Immature natural killer cell (primary cell): ENCODE measurements around the gene PIP4K2A. TPM values are rescaled to one million over a fixed set of nuclear protein-coding genes. Genes with fewer than 3 reads are reported as not detected.

ENCODE experiments used
- DNase-seq, 3 donors: peaks; one replicate each; pipeline ENCODE4 v3.0.0; 2022; ENCODE audit warnings: mixed read lengths in 1 of 3
- H3K27ac Mint-ChIP-seq, 6 donors: one replicate each; pipeline ENCODE4 v1.8.0; 2020; ENCODE audit warnings: mixed read lengths in 6 of 6, mild to moderate bottlenecking in 5 of 6, inconsistent platforms in 4 of 6, moderate library complexity in 3 of 6
- H3K27me3 Mint-ChIP-seq, 3 donors: one replicate each; pipeline ENCODE4 v1.8.0; 2020 to 2021; ENCODE audit warnings: low read depth in 3 of 3, mild to moderate bottlenecking in 3 of 3, mixed read lengths in 3 of 3, moderate library complexity in 3 of 3, inconsistent platforms in 1 of 3
- H3K36me3 Mint-ChIP-seq, 3 donors: one replicate each; pipeline ENCODE4 v1.8.0; 2020; ENCODE audit warnings: mixed read lengths in 3 of 3, inconsistent platforms in 2 of 3, mild to moderate bottlenecking in 2 of 3
- H3K4me1 Mint-ChIP-seq, 2 donors: one replicate each; pipeline ENCODE4 v1.8.0; 2020; ENCODE audit warnings: inconsistent platforms in 2 of 2, mild to moderate bottlenecking in 2 of 2, mixed read lengths in 2 of 2, moderate library complexity in 1 of 2
- H3K4me3 Mint-ChIP-seq, 5 donors: one replicate each; pipeline ENCODE4 v1.8.0; 2020; ENCODE audit warnings: mild to moderate bottlenecking in 5 of 5, mixed read lengths in 5 of 5, inconsistent platforms in 3 of 5, moderate library complexity in 3 of 5
- H3K9me3 Mint-ChIP-seq, 6 donors: one replicate each; pipeline ENCODE4 v1.8.0; 2020; ENCODE audit warnings: mild to moderate bottlenecking in 6 of 6, mixed read lengths in 6 of 6, inconsistent platforms in 4 of 6, moderate library complexity in 3 of 6
- polyA plus RNA-seq, 3 donors: library from polyadenylated mRNA; unstranded; fragments of 300-500 nt; fragmentation: Illumina TruSeq; gene quantifications; one replicate each; pipeline ENCODE4 v1.2.3, GENCODE V29; 2021

PIP4K2A gene
- polyA plus RNA-seq, 3 donors from 2014 or later: 62.9 to 138 (median 80.3) TPM

DNA sequence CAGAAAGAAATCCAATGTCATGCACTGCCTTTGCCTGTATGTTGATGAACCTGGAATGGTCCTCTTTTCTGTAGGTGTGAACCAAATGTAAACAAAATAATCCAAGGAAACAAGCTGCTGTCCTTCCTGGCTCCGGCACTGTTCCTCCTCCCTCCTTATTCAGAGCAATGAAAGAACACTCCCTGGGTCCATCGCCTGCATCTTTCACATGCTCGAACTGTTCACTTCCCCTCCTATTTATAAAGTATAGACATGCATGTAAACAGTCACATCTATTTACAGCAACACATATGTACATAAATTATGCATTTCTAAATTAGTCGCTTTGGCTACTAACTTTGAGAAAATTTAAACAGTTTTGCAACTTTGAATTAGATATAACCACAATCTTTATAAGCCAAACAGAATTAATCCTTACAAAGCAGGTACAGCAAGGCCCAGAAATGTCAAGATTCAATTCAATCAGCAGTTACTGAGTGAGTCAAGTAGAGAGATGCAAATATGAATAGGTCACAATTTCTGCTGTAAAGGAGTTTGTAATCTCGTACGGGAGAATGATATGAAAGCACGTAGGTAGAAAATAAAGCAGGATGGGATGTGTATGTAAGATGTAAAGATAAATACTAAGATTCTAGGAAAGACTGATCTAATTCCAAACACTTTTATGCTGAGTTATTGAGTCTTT, 162.6 kb downstream of the PIP4K2A start:
- no peak for DNase-seq
- Mint-ChIP-seq H3K9me3 (no peaks in the 10 kb centered on the region), H3K4me1 (peaks cover 29 to 52% of the 10 kb centered on the region in 2 donors), H3K4me3 (no peak overlapping the region), H3K27me3 (peaks cover 0 to 15% (median 4%) of the 10 kb centered on the region in 3 donors), H3K36me3 (peaks cover 15 to 47% (median 32%) of the 10 kb centered on the region in 3 donors), H3K27ac (peak overlapping the region; percentile 68 to 88 (median 82))

GRCh38 chr10:22550732-22551131, 163.6 kb downstream of the PIP4K2A start:
- no peak overlapping the region for H3K4me3 Mint-ChIP-seq
- peak; percentile 62 to 72 (median 66) for DNase-seq
- peaks cover 0 to 18% (median 7%) of the 10 kb centered on the region in 3 donors for H3K27me3 Mint-ChIP-seq
- peaks cover 15 to 55% (median 37%) of the 10 kb centered on the region in 3 donors for H3K36me3 Mint-ChIP-seq
- H3K4me1 Mint-ChIP-seq: peaks cover 29 to 57% of the 10 kb centered on the region in 2 donors
- peak overlapping the region; percentile 68 to 88 (median 82) for H3K27ac Mint-ChIP-seq
- H3K9me3 Mint-ChIP-seq: no peaks in the 10 kb centered on the region

DNA sequence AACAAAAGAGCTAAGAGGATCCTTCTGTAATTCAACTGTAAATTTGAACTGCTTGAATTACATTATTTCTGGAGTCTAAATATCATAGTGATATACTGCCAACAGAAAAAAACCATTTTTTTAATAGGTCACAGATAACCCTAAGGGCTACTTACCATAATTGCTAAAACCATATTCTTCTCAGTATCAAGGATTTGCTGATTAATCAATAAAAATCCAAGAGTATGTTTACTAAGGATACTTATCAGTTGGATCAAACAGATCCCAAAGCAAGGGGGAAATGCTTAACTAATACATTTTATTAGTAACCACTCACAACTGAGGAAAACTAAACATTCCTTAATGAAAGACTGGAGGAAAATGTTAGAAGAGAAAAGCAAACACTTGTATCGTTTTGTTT, 166.0 kb downstream of the PIP4K2A start:
- H3K27me3 Mint-ChIP-seq: peaks cover 3 to 27% (median 11%) of the 10 kb centered on the region in 3 donors
- peaks cover 15 to 62% (median 40%) of the 10 kb centered on the region in 3 donors for H3K36me3 Mint-ChIP-seq
- H3K9me3 Mint-ChIP-seq: no peaks in the 10 kb centered on the region
- peaks cover 42 to 76% of the 10 kb centered on the region in 2 donors for H3K4me1 Mint-ChIP-seq
- H3K4me3 Mint-ChIP-seq: no peak overlapping the region
- H3K27ac Mint-ChIP-seq: peak overlapping the region in 4 of 6 donors; percentile 4 to 59 (median 12)
- DNase-seq: no peak

DNA sequence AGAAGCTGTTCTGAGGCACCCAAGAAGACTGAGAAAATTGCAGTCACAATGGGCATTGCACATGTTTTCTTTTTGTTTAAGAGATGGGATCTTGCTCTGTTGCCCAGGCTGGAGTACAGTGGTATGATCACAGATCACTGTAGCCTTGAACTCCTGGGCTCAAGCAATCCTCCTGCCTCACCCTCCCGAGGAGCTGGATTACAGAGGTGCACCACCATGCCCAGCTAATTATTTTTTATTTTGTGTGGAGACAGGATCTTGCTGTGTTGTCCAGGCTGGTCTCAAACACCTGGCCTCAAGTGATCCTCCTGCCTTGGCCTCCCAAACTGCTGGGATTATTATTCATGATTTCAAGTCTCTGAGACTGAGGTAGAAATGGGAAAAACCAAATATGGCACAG, 168.7 kb downstream of the PIP4K2A start:
- Mint-ChIP-seq H3K9me3 (no peaks in the 10 kb centered on the region), H3K4me1 (peaks cover 27 to 70% of the 10 kb centered on the region in 2 donors), H3K36me3 (peaks cover 19 to 62% (median 46%) of the 10 kb centered on the region in 3 donors), H3K27me3 (peaks cover 4 to 42% (median 10%) of the 10 kb centered on the region in 3 donors), H3K4me3 (no peak overlapping the region), H3K27ac (peak overlapping the region; percentile 4 to 73 (median 52))
- no peak for DNase-seq

- peaks cover 23 to 63% (median 46%) of the 10 kb centered on the region in 3 donors for H3K36me3 Mint-ChIP-seq
- H3K27ac Mint-ChIP-seq: peak overlapping the region; percentile 57 to 88 (median 84)
- H3K27me3 Mint-ChIP-seq: peaks cover 6 to 45% (median 16%) of the 10 kb centered on the region in 3 donors
- H3K4me1 Mint-ChIP-seq: peaks cover 26 to 73% of the 10 kb centered on the region in 2 donors
- peak overlapping the region in 3 of 5 donors; percentile 12 to 14 (median 12) for H3K4me3 Mint-ChIP-seq
- no peak for DNase-seq
- no peaks in the 10 kb centered on the region for H3K9me3 Mint-ChIP-seq
Measured at GRCh38 chr10:22544325-22545068, 169.9 kb downstream of the PIP4K2A start.

GRCh38 chr10:22542773-22543172, 171.6 kb downstream of the PIP4K2A start:
- peaks cover 30 to 76% of the 10 kb centered on the region in 2 donors for H3K4me1 Mint-ChIP-seq
- no peak for DNase-seq
- peak overlapping the region in 1 of 5 donors; percentile 47 for H3K4me3 Mint-ChIP-seq
- peaks cover 6 to 39% (median 18%) of the 10 kb centered on the region in 3 donors for H3K27me3 Mint-ChIP-seq
- no peaks in the 10 kb centered on the region for H3K9me3 Mint-ChIP-seq
- peak overlapping the region in 4 of 6 donors; percentile 58 to 82 (median 61) for H3K27ac Mint-ChIP-seq
- peaks cover 28 to 66% (median 44%) of the 10 kb centered on the region in 3 donors for H3K36me3 Mint-ChIP-seq

- Mint-ChIP-seq H3K27me3 (peaks cover 6 to 44% (median 18%) of the 10 kb centered on the region in 3 donors), H3K4me1 (peaks cover 30 to 71% of the 10 kb centered on the region in 2 donors), H3K9me3 (no peaks in the 10 kb centered on the region), H3K27ac (peak overlapping the region; percentile 28 to 92 (median 74)), H3K36me3 (peaks cover 30 to 64% (median 43%) of the 10 kb centered on the region in 3 donors), H3K4me3 (no peak overlapping the region)
- DNase-seq: no peak
Measured at GRCh38 chr10:22541900-22542299, 172.5 kb downstream of the PIP4K2A start.

DNA sequence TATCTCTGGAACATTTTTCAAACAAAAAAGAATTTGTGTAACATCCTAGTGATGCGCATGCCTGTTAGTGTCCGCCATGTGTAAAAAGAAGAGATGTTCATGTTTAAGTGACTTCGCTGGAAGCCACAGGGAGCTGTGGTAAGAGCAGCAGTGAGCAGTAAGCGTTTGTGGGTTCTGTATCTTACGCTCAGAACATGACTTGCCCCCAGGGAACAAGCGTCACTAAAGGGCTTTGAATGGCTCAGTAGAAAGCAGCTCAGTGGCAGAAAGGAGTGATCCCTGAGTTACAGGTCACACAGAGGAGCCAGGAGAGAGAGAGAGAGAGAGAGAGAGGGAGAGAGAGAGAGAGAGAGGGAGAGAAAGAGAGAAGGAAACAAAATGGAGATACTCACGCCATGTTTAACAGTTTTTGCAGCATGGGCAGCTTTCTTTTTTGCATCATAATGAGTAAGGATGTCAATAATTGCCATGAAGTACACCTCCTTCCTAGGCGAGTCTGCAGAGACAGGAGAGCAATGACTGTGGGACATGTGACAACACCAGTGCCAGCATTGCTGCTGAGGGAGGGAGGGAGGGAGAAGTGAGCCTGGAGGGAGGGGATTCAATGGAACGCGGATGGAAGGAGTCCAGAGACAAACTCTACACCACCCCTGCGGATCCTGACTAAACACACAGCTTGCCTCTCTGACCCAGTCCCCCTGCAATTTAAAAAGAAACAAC, 174.6 kb downstream of the PIP4K2A start:
- peaks cover 21 to 77% of the 10 kb centered on the region in 2 donors for H3K4me1 Mint-ChIP-seq
- DNase-seq: no peak
- peak overlapping the region; percentile 73 to 92 (median 82) for H3K27ac Mint-ChIP-seq
- no peaks in the 10 kb centered on the region for H3K9me3 Mint-ChIP-seq
- peaks cover 5 to 44% (median 17%) of the 10 kb centered on the region in 3 donors for H3K27me3 Mint-ChIP-seq
- peaks cover 46 to 73% (median 54%) of the 10 kb centered on the region in 3 donors for H3K36me3 Mint-ChIP-seq
- peak overlapping the region in 1 of 5 donors; percentile 46 for H3K4me3 Mint-ChIP-seq

- Mint-ChIP-seq H3K36me3 (peaks cover 51 to 73% (median 57%) of the 10 kb centered on the region in 3 donors), H3K9me3 (no peaks in the 10 kb centered on the region), H3K4me3 (no peak overlapping the region), H3K4me1 (peaks cover 13 to 75% of the 10 kb centered on the region in 2 donors), H3K27me3 (peaks cover 9 to 40% (median 15%) of the 10 kb centered on the region in 3 donors), H3K27ac (peak overlapping the region in 3 of 6 donors; percentile 49 to 67 (median 56))
- DNase-seq: no peak
Measured at GRCh38 chr10:22537810-22538209, 176.6 kb downstream of the PIP4K2A start.

DNA sequence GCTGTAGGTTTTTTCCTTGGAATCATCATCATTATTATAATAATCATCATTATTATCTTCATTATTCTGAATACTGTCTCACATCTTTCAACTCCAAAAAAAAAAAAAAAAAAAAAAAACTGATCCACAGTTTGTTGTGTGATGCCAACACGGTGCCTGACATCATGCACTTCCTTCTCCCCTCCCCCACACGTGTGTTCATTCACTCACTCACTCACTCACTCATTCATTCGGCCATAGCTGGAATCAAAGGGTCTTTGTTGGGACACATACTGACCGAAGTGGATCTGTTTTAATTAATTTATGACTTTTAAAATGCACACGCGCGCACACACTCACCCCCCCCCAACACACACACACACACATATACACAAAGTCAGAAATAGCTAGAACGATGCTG, 177.8 kb downstream of the PIP4K2A start:
- Mint-ChIP-seq H3K4me1 (peaks cover 11 to 69% of the 10 kb centered on the region in 2 donors), H3K36me3 (peaks cover 47 to 64% (median 48%) of the 10 kb centered on the region in 3 donors), H3K4me3 (no peak overlapping the region), H3K9me3 (no peaks in the 10 kb centered on the region), H3K27me3 (peaks cover 8 to 33% (median 14%) of the 10 kb centered on the region in 3 donors), H3K27ac (peak overlapping the region in 4 of 6 donors; percentile 3 to 77 (median 66))
- DNase-seq: no peak

GRCh38 chr10:22534849-22535604, 179.4 kb downstream of the PIP4K2A start:
- Mint-ChIP-seq H3K4me1 (peaks cover 8 to 69% of the 10 kb centered on the region in 2 donors), H3K4me3 (no peak overlapping the region), H3K27ac (peak overlapping the region; percentile 24 to 67 (median 54)), H3K36me3 (peaks cover 43 to 57% (median 43%) of the 10 kb centered on the region in 3 donors), H3K27me3 (peaks cover 9 to 34% (median 12%) of the 10 kb centered on the region in 3 donors), H3K9me3 (no peaks in the 10 kb centered on the region)
- no peak for DNase-seq

DNA sequence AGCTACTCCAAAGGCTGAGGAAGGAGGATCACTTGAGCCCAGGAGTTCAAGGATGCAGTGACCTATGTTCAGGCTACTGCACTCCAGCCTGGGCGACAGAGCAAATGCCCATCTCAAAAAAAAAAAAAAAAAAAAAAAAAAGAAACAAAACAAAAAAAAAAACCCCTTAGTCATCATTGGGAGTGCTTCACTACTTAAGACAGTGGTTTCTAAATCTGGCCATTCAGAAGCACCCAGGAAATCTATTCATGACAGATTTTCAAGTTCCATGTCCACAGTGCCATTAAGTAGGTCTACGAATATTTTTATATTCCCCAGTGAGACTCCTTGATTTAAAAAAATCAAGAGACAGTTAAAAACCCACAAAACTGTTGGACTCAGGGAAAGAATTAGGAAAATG, 182.9 kb downstream of the PIP4K2A start:
- peak overlapping the region in 4 of 6 donors; percentile 31 to 74 (median 57) for H3K27ac Mint-ChIP-seq
- no peak for DNase-seq
- peaks cover 6 to 35% (median 8%) of the 10 kb centered on the region in 3 donors for H3K27me3 Mint-ChIP-seq
- H3K9me3 Mint-ChIP-seq: peaks cover 9 to 19% (median 13%) of the 10 kb centered on the region in 6 donors
- H3K4me1 Mint-ChIP-seq: peaks cover 0 to 45% of the 10 kb centered on the region in 2 donors
- H3K36me3 Mint-ChIP-seq: peaks cover 20 to 27% (median 26%) of the 10 kb centered on the region in 3 donors
- no peak overlapping the region for H3K4me3 Mint-ChIP-seq
